DMS153 (cell line): ENCODE data around the gene ATP6V1B1.

ENCODE experiments used
- DNase-seq: peaks from one replicate; lab custom pipeline; 2025; lab: John Stamatoyannopoulos, UW

The ATP6V1B1 gene

GRCh38 chr2:70927138-70927537 is 8.6 kb upstream of the ATP6V1B1 start:
- no peak for DNase-seq

DNA sequence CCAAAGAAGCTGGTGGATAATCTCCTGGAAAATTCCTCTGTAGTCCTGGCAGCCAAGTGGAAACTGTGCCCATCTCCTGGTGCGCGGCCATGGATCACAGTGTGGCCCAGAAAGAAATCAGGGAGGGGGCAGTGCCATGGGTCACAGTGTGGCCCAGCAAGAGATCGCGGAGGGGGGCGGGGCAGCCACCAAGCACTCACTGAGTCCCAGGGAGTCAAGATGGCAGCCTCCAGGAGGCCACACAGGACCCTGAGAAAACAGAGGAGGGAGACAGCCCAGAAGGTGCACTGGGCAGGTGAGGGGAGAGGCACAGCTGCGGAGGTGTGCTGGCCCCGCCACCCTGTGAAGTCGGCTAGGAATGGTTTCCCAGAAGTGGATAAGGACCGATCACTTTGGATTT is 8.1 kb upstream of the ATP6V1B1 start:
- DNase-seq, result no peak

DNA sequence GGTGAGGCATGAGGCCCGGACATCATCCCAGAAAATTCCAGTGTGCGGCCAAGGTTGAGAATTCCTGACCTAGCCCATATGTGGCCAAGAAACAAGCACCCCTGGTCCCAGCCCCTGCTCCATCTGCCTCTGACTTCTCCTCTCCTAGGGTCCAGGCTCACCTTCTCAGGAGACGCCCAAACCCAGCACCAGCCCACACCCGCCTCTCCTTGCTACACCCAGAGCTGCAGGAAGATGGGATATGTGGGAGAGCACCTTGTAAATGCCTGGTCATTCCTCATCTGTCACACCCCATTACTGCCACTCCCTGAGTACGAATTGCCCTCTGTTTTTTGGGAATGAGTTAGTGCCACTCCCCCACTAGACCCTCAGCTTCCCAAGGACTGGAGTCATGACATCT is 7.3 kb upstream of the ATP6V1B1 start:
- no peak for DNase-seq

DNA sequence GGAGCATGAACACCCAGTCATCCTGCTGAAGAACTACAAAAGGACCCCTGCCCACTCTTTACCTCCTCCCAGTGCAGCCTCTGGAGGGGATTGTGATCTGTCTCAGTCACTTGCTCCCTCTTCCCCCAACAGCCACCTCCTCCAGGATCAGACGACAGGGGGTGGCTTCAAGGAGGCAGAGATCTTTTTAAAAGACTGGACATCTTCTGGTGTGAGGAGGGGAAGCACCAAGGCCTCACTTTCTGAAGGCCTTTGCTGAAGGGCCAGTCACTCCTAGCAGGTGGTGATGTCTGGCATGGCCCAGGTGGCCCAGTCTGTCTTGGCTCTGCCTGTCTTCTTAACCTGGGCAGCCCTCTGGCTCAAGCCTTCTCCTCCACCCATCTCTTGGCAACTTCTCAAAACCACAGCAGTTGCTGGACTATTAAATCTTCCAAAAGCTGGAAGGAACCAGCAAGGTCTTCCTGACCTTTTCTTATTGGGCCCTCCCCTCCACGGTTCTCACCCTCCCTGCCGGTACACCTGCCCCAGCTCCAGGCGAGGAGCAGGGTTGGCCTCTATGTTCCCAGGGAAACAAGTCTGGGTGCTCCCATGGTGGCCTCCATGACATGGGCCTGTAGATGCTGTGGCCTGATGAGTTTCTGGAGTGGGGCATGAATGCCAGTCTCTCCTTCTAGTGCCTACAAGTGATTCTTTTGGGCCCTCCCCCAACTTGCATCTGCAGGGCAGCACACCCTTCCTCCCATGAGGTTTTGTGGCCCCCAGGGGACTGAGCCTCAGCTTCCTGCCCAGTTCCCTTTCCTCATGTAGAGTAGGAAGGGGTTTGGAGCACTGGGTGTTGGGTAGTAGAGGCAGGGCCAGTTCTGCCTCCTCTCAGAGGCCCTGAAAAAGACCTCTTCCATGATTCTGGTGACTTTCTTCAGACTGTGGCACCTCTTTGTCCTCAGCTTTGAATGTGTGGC is 5.0 kb upstream of the ATP6V1B1 start:
- DNase-seq, result no peak

DNA sequence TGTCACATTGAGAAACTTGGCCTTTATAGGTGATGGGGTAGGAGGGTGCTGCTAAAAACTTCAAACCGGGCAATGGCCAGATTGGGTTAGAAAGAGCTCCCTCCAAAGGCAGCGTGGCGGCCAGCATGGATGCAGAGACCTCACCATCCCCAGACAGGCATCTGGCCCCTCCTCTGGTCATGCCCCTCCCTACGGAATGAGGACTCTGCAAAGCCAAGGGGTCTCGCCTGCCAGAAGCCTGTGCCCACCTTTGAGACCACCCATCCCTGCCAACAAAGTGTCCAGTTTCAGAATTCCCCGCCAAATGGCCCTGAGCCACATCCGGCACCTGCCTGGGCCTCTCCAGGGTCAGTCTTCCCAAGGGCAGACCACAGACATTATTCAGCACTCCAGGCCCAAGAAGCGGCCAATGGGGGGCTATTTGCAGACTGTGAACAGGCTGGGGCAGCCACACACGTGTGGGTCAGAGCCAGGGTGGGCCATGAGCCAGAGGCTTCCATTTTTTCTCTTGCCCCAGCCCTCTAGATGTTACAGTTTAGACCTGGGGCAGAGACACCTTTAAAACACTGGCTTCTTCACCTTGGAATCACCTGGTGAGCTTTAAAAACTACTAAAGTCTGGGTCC is 4.2 kb upstream of the ATP6V1B1 start:
- no peak for DNase-seq

GRCh38 chr2:70932631-70933230 is 3.0 kb upstream of the ATP6V1B1 start:
- no peak for DNase-seq

- DNase-seq, result no peak
Measured at GRCh38 chr2:70934981-70935380, 719 bp upstream of the ATP6V1B1 start.

- DNase-seq, result peak; percentile 32
Measured at GRCh38 chr2:70936165-70936978, 672 bp downstream of the ATP6V1B1 start.

GRCh38 chr2:70936979-70937811 is 1.5 kb downstream of the ATP6V1B1 start:
- no peak for DNase-seq

GRCh38 chr2:70937866-70938585 is 2.3 kb downstream of the ATP6V1B1 start:
- DNase-seq, result no peak

DNA sequence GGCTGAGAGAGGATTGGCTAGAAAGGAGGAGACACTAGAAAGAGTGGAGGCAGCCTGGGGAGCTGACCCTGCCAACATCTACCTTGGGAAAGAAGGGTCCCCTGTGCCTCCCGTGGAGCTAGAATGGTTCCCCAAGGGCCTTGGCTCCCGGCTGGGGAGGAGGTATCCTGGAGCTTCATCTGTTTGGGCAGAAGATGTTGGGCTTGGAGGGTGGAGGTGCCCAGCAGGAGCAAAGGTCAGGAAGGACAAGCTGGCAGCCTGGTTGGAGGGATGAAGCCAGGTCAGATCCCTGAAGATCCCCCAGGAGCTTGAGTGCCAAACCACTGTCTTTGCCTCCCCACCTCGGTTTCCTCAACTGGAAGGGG is 2.9 kb downstream of the ATP6V1B1 start:
- DNase-seq, result no peak

- no peak for DNase-seq
Measured at GRCh38 chr2:70939001-70939838, 3.5 kb downstream of the ATP6V1B1 start.

- DNase-seq, result no peak
Measured at GRCh38 chr2:70939839-70940580, 4.3 kb downstream of the ATP6V1B1 start.

GRCh38 chr2:70941186-70941585 is 5.5 kb downstream of the ATP6V1B1 start:
- DNase-seq, result no peak

DNA sequence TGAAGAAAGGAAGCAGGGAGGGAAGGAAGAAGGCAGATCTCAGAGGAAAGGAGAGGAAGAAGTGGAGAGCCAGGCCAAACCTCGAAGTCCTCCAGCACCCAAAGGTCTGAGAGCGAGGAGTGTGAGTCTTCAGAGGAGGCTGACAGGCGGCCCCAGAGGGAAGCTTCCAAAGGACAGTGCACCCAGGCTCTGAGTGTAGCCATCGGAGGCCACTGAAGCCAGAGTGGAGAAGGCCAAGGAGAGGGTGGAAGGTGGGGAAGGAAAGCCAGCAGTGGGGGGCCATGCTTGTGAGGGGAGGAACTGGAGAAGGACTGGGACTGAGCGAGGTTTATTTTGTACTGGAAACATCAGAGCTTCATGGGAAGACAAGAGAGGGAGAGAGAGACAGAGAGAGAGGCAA is 6.0 kb downstream of the ATP6V1B1 start:
- no peak for DNase-seq

DNA sequence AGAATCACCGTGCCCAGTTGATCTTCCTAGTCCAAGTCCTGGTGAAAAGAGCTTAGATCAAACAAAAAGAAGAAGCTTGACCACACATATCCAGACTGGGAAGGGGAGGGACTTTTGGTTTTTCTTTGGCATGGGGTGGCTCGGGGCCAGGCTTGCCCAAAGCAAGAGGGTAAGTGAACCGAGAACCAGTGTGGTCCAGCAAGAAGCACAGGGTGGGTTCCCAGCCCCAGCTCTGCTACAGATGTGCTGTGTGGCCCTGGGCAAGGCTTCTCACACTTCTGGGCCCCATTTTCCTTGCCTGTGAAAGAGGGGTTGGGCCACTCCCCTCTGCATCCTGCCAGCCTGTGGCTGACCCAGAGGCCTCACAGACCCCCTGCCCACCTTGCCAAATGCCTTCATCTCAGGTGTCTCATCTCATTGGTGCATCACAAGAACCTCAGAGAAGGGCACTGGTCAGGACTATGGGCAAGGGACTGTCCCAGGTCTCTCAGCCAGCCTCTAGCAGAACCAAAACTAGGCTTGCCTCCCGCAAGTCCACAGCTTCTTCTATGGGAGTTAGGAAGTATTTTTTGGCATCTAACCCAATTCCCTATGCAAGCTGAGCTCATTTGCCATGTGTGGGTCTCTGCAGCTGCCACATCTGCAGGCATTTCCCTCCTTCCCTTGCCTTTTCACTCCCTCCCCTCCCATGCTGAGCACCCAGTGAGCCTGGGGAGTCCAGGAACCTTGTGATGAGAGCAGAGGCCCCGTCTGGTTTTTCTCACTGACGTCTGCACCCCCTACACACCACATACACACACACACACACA is 6.9 kb downstream of the ATP6V1B1 start:
- no peak for DNase-seq

GRCh38 chr2:70943205-70943871 is 7.6 kb downstream of the ATP6V1B1 start:
- no peak for DNase-seq
